DND-41 (cell line): Measurements from ENCODE around the gene FHOD1.

ENCODE experiments used
- ATAC-seq: fragments of 200-7000 bp; cut with Tn5 transposase; 3 replicates; pipeline ENCODE4 v1.9.1; 2021; ENCODE audit warnings: low read depth; ENCODE audit not compliant: insufficient read depth
- DNase-seq: peaks from one replicate; pipeline ENCODE4 v3.0.0-alpha.2; 2020
- H2AFZ ChIP-seq: 2 replicates; pipeline ENCODE4 v1.6.0; 2012; ENCODE audit warnings: low read depth, low read length
- H3K27ac ChIP-seq: 2 replicates; pipeline ENCODE4 v1.5.1; 2012; ENCODE audit warnings: low read length, inconsistent platforms
- H3K27me3 ChIP-seq: fragments of 200-600 bp; sonication (generic); 2 replicates; pipeline ENCODE4 v1.6.0; 2012; ENCODE audit warnings: low read length, mild to moderate bottlenecking, inconsistent platforms; ENCODE audit not compliant: insufficient read depth, poor library complexity
- H3K36me3 ChIP-seq: 2 replicates; pipeline ENCODE4 v1.5.1; 2012; ENCODE audit warnings: low read length, inconsistent platforms; ENCODE audit not compliant: insufficient read depth
- H3K4me1 ChIP-seq: 2 replicates; pipeline ENCODE4 v1.5.1; 2012; ENCODE audit warnings: mild to moderate bottlenecking, low read length; ENCODE audit not compliant: insufficient read depth
- H3K4me2 ChIP-seq: 2 replicates; pipeline ENCODE4 v1.6.0; 2012; ENCODE audit warnings: mild to moderate bottlenecking, moderate library complexity, low read length, inconsistent platforms; ENCODE audit not compliant: insufficient read depth
- H3K4me3 ChIP-seq, 2 experiments: fragments of 200-600 bp in 1 of 2; shearing (Covaris generic) in 1 of 2; 2 replicates each; pipeline ENCODE4 v1.5.1; 2012 to 2016; ENCODE audit warnings: inconsistent platforms in 2 of 2, low read length in 2 of 2, mild to moderate bottlenecking in 2 of 2, low read depth in 1 of 2, moderate library complexity in 1 of 2
- H3K79me2 ChIP-seq: 2 replicates; pipeline ENCODE4 v1.6.0; 2012; ENCODE audit warnings: low read length, inconsistent platforms; ENCODE audit not compliant: insufficient read depth
- H3K9ac ChIP-seq: 2 replicates; pipeline ENCODE4 v1.6.0; 2012; ENCODE audit warnings: low read depth, mild to moderate bottlenecking, inconsistent platforms, low read length, moderate library complexity
- H3K9me3 ChIP-seq: 2 replicates; pipeline ENCODE4 v1.5.1; 2012; ENCODE audit warnings: low read length, moderate library complexity, mild to moderate bottlenecking, inconsistent platforms; ENCODE audit not compliant: insufficient read depth, severe bottlenecking
- H4K20me1 ChIP-seq: 2 replicates; pipeline ENCODE4 v1.6.0; 2012; ENCODE audit warnings: low read length; ENCODE audit not compliant: insufficient read depth
- CTCF ChIP-seq: IDR thresholded peaks from 2 replicates; pipeline ENCODE4 v1.5.1; 2012; ENCODE audit warnings: borderline replicate concordance, low read length, moderate library complexity, mild to moderate bottlenecking; ENCODE audit not compliant: poor library complexity, severe bottlenecking; ENCODE audit errors: extremely low read depth
- EZH2 ChIP-seq: IDR thresholded peaks from 3 replicates; pipeline ENCODE4 v1.6.1; 2012; ENCODE audit warnings: borderline replicate concordance, low read depth, mild to moderate bottlenecking, moderate library complexity, low read length, inconsistent platforms; ENCODE audit not compliant: severe bottlenecking

FHOD1 gene

GRCh38 chr16:67258161-67258835 lies 11.0 kb upstream of the FHOD1 start:
- H4K20me1 ChIP-seq, result no peaks in the 10 kb centered on the region
- no peak overlapping the region for H3K27ac ChIP-seq
- H3K36me3 ChIP-seq, result no peaks in the 10 kb centered on the region
- H3K4me2 ChIP-seq, result no peak overlapping the region
- H3K9ac ChIP-seq, result no peak overlapping the region
- ATAC-seq (no peak), DNase-seq (no peak)
- no peak overlapping the region for H2AFZ ChIP-seq
- peaks cover 12% of the 10 kb centered on the region for H3K27me3 ChIP-seq
- no peak overlapping the region for H3K4me3 ChIP-seq
- H3K4me1 ChIP-seq, result no peaks in the 10 kb centered on the region
- no peaks in the 10 kb centered on the region for H3K9me3 ChIP-seq
- H3K79me2 ChIP-seq, result no peaks in the 10 kb centered on the region
- no peak for TF ChIP-seq EZH2
- no peak for TF ChIP-seq CTCF

GRCh38 chr16:67257486-67258160 lies 10.3 kb upstream of the FHOD1 start:
- H3K79me2 ChIP-seq, result no peaks in the 10 kb centered on the region
- no peaks in the 10 kb centered on the region for H4K20me1 ChIP-seq
- no peak overlapping the region for H2AFZ ChIP-seq
- H3K36me3 ChIP-seq, result no peaks in the 10 kb centered on the region
- H3K4me2 ChIP-seq, result no peak overlapping the region
- no peak for TF ChIP-seq CTCF
- TF ChIP-seq EZH2, result no peak
- no peaks in the 10 kb centered on the region for H3K4me1 ChIP-seq
- ATAC-seq (no peak), DNase-seq (no peak)
- no peaks in the 10 kb centered on the region for H3K9me3 ChIP-seq
- no peak overlapping the region for H3K27ac ChIP-seq
- no peak overlapping the region for H3K4me3 ChIP-seq
- no peak overlapping the region for H3K9ac ChIP-seq
- peaks cover 7% of the 10 kb centered on the region for H3K27me3 ChIP-seq

DNA sequence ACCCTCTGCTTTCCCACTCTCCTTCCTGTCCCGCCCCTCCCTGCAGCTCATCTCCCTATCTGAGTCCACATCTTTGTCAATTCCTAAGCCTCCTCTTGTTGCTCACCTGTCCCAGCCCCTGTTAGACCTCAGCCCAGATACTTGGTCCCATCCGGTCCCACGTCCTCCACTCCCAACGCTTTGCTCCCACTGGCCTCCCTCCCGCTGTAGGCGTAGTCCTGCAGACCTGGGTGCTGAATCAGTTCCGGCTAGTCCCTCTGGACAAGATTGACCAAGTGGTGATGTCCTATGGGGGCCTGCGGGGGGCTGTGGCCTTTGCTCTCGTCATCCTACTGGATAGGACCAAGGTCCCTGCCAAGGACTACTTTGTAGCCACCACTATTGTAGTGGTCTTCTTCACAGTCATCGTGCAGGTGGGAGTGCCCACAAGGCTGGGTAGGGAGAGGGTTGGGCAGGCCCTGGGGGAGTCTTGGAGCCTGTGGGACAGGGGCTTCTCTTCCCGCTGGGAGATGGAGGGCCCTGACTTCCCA lies 9.5 kb upstream of the FHOD1 start:
- Histone ChIP-seq H3K27ac (no peak overlapping the region), H3K4me3 (no peak overlapping the region), H3K4me2 (no peak overlapping the region), H3K36me3 (no peaks in the 10 kb centered on the region), H3K9ac (no peak overlapping the region), H3K79me2 (no peaks in the 10 kb centered on the region), H3K9me3 (no peaks in the 10 kb centered on the region), H4K20me1 (no peaks in the 10 kb centered on the region), H2AFZ (no peak overlapping the region), H3K4me1 (no peaks in the 10 kb centered on the region), H3K27me3 (peaks cover 4% of the 10 kb centered on the region)
- TF ChIP-seq CTCF (no peak), EZH2 (no peak)
- DNase-seq, result no peak
- no peak for ATAC-seq
